WERI-Rb-1 (cell line): ENCODE measurements around the gene HELZ.

Experiments used
- DNase-seq: peaks from one replicate; pipeline ENCODE4 v3.0.0-alpha.2; 2020
- H3K27ac ChIP-seq: fragments of 250-450 bp; sonication (Bioruptor Pico); 2 replicates; pipeline ENCODE4 v1.5.1; 2020; ENCODE audit warnings: mild to moderate bottlenecking, moderate library complexity
- H3K27me3 ChIP-seq: fragments of 250-450 bp; sonication (Bioruptor Pico); 2 replicates; pipeline ENCODE4 v1.5.1; 2021; ENCODE audit warnings: mild to moderate bottlenecking, low read depth, moderate library complexity; ENCODE audit not compliant: insufficient read depth, severe bottlenecking
- H3K36me3 ChIP-seq: fragments of 250-450 bp; sonication (Bioruptor Pico); 2 replicates; pipeline ENCODE4 v1.5.1; 2020; ENCODE audit warnings: mild to moderate bottlenecking, moderate library complexity
- H3K4me3 ChIP-seq: 2 replicates; pipeline ENCODE4 v1.5.1; 2011; ENCODE audit warnings: low read depth, mild to moderate bottlenecking, control low read depth, low read length
- H3K9me3 ChIP-seq: fragments of 250-450 bp; sonication (Bioruptor Pico); 2 replicates; pipeline ENCODE4 v1.5.1; 2021; ENCODE audit warnings: mild to moderate bottlenecking, moderate library complexity; ENCODE audit not compliant: severe bottlenecking
- CTCF ChIP-seq: IDR thresholded peaks from 2 replicates; pipeline ENCODE4 v1.5.1; 2011; ENCODE audit warnings: low read depth, mild to moderate bottlenecking, control low read depth, inconsistent platforms, low read length

The HELZ gene

GRCh38 chr17:67285360-67285759 lies 40.4 kb upstream of the HELZ start:
- H3K27me3 ChIP-seq, result no peaks in the 10 kb centered on the region
- DNase-seq, result no peak
- H3K9me3 ChIP-seq, result no peaks in the 10 kb centered on the region
- no peaks in the 10 kb centered on the region for H3K36me3 ChIP-seq
- no peak for TF ChIP-seq CTCF
- no peak overlapping the region for H3K4me3 ChIP-seq
- no peak overlapping the region for H3K27ac ChIP-seq

DNA sequence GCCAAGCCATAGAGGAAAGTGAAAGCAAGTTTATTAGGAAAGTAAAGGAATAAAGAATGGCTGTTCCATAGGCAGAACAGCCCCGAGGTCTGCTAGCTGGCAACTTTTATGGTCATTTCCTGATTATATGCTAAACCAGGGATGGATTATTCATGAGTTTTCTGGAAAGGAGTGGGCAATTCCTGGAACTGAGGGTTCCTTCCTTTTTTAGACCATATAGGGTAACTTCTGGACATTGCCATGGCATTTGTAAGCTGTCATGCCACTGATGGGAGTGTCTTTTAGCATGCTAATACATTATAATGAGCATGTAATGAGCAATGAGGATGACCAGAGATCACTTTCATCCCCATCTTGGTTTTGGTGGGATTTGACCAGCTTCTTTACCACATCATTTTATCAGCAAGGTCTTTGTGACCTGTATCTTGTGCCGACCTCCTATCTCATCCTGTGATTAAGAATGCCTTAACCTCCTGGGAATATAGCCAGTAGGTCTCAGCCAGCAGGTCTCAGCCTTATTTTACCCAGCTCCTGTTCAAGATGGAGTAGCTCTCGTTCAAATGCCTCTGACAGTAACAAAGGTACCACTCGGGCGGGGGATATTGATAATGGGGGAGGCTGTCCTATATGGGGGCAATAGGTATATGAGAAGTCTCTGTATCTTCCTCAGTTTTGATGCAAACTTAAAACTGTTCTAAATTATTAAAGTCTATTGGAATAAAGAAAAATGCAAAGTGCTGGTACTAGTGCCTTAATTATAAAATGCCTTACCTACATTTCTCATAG lies 38.9 kb upstream of the HELZ start:
- H3K36me3 ChIP-seq, result no peaks in the 10 kb centered on the region
- H3K27me3 ChIP-seq, result no peaks in the 10 kb centered on the region
- H3K27ac ChIP-seq, result no peak overlapping the region
- H3K4me3 ChIP-seq, result no peak overlapping the region
- no peak for DNase-seq
- TF ChIP-seq CTCF, result no peak
- no peaks in the 10 kb centered on the region for H3K9me3 ChIP-seq

GRCh38 chr17:67281743-67282142 lies 36.7 kb upstream of the HELZ start:
- no peak overlapping the region for H3K4me3 ChIP-seq
- TF ChIP-seq CTCF, result no peak
- no peaks in the 10 kb centered on the region for H3K27me3 ChIP-seq
- no peaks in the 10 kb centered on the region for H3K9me3 ChIP-seq
- DNase-seq, result no peak
- no peak overlapping the region for H3K27ac ChIP-seq
- H3K36me3 ChIP-seq, result no peaks in the 10 kb centered on the region

- TF ChIP-seq CTCF, result no peak
- no peaks in the 10 kb centered on the region for H3K9me3 ChIP-seq
- H3K36me3 ChIP-seq, result no peaks in the 10 kb centered on the region
- H3K27ac ChIP-seq, result no peak overlapping the region
- H3K27me3 ChIP-seq, result no peaks in the 10 kb centered on the region
- no peak for DNase-seq
- H3K4me3 ChIP-seq, result no peak overlapping the region
Observed at GRCh38 chr17:67281053-67281452, 36.1 kb upstream of the HELZ start.

DNA sequence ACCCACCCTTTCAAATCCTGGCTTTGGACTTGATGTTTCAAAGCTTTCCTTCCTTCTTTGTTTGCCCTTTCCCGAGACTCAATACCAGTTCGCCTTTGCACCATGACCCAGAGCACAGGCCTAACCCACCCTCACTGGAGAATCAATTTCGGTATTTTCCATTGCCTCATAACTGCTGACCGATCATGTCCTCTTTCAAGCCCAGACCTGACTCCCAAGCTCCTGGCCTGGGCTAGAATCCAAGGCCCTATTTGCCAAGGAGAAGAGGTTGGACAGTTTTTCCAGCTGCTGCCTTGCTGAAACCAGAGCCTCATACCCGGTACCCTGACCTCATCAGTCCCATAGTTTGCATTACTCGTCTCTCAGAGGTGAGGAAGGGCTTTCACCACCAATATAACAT lies 35.3 kb upstream of the HELZ start:
- Histone ChIP-seq H3K4me3 (no peak overlapping the region), H3K27ac (no peak overlapping the region), H3K36me3 (no peaks in the 10 kb centered on the region), H3K9me3 (no peaks in the 10 kb centered on the region), H3K27me3 (no peaks in the 10 kb centered on the region)
- no peak for DNase-seq
- TF ChIP-seq CTCF, result no peak

GRCh38 chr17:67279115-67279514 lies 34.1 kb upstream of the HELZ start:
- TF ChIP-seq CTCF, result no peak
- H3K27me3 ChIP-seq, result no peaks in the 10 kb centered on the region
- no peaks in the 10 kb centered on the region for H3K36me3 ChIP-seq
- no peak overlapping the region for H3K4me3 ChIP-seq
- DNase-seq, result no peak
- no peaks in the 10 kb centered on the region for H3K9me3 ChIP-seq
- H3K27ac ChIP-seq, result no peak overlapping the region
